Smooth muscle cell (in vitro differentiated cells): ENCODE data around the gene GRM8. TPM values are rescaled to one million over a fixed set of nuclear protein-coding genes. Genes with fewer than 3 reads are reported as not detected.

Source experiments
- DNase-seq: peaks from one replicate; lab custom pipeline; 2025; ENCODE audit not compliant: unreplicated experiment; lab: John Stamatoyannopoulos, UW
- H2AFZ ChIP-seq: fragments of 200-600 bp; sonication (generic); 2 replicates; pipeline ENCODE4 v1.6.0; 2016; ENCODE audit warnings: antibody characterized with exemption, low read depth, mild to moderate bottlenecking
- H3F3A ChIP-seq: fragments of 200-600 bp; sonication (generic); 2 replicates; pipeline ENCODE4 v1.6.0; 2017; ENCODE audit warnings: antibody characterized with exemption, low read depth
- H3K27ac ChIP-seq: fragments of 200-600 bp; sonication (generic); 2 replicates; pipeline ENCODE4 v1.5.1; 2016; ENCODE audit warnings: low read depth, mild to moderate bottlenecking
- H3K27me3 ChIP-seq: fragments of 200-600 bp; sonication (generic); 2 replicates; pipeline ENCODE4 v1.6.1; 2016; ENCODE audit warnings: low read depth, mild to moderate bottlenecking
- H3K36me3 ChIP-seq: fragments of 200-600 bp; sonication (generic); 2 replicates; pipeline ENCODE4 v1.5.1; 2016; ENCODE audit warnings: low read depth
- H3K4me1 ChIP-seq: fragments of 200-600 bp; sonication (generic); 2 replicates; pipeline ENCODE4 v1.5.1; 2016; ENCODE audit warnings: low read depth
- H3K4me2 ChIP-seq: fragments of 200-600 bp; sonication (generic); 2 replicates; pipeline ENCODE4 v1.6.0; 2016; ENCODE audit warnings: mild to moderate bottlenecking
- H3K4me3 ChIP-seq: fragments of 200-600 bp; sonication (generic); 2 replicates; pipeline ENCODE4 v1.5.1; 2016; ENCODE audit warnings: mild to moderate bottlenecking
- H3K79me2 ChIP-seq: fragments of 200-600 bp; sonication (generic); 2 replicates; pipeline ENCODE4 v1.6.0; 2016; ENCODE audit warnings: low read depth, mild to moderate bottlenecking
- H3K9ac ChIP-seq: fragments of 200-600 bp; sonication (generic); 2 replicates; pipeline ENCODE4 v1.6.0; 2016; ENCODE audit warnings: low read depth
- H3K9me3 ChIP-seq: fragments of 200-600 bp; sonication (generic); replicated peaks from 2 replicates; pipeline ENCODE4 v1.5.1; 2016; ENCODE audit warnings: low read depth
- H4K20me1 ChIP-seq: fragments of 200-600 bp; sonication (generic); 2 replicates; pipeline ENCODE4 v1.6.0; 2016; ENCODE audit warnings: low read depth
- CTCF ChIP-seq: fragments of 200-600 bp; sonication (generic); IDR thresholded peaks from 2 replicates; pipeline ENCODE4 v1.5.1; 2017; ENCODE audit warnings: borderline replicate concordance, mild to moderate bottlenecking, antibody characterized with exemption; ENCODE audit not compliant: insufficient read depth, poor library complexity, severe bottlenecking
- WGBS: methylation state at CpG from one replicate; pipeline ENCODE4 v1.1.7; 2016; ENCODE audit warnings: low lambda C conversion rate; 5-methylcytosine and 5-hydroxymethylcytosine counted together
- polyA plus RNA-seq: library from polyadenylated mRNA; unstranded; fragments of >200 nt; fragmentation: Nextera tagmentation; extraction: Ambion mirVana; gene quantifications from 2 replicates; pipeline ENCODE4 v1.2.1, GENCODE V29; 2016
- total RNA-seq: library from RNA; depleted of rRNA; stranded (reverse); fragments of >200 nt; gene quantifications from 2 replicates; pipeline ENCODE4 v1.2.3, GENCODE V29; 2014

The GRM8 gene
- total and polyA plus RNA-seq, 2 experiments from 2014 or later, result 9.8 to 20.5 TPM

- WGBS, result 56% methylated on average over 2 of the region's 2 CpGs
- Histone ChIP-seq H3K4me3 (no peak overlapping the region), H3K4me1 (no peaks in the 10 kb centered on the region), H3K27ac (no peak overlapping the region), H3K9ac (no peak overlapping the region), H3K36me3 (no peaks in the 10 kb centered on the region), H3K4me2 (no peak overlapping the region), H3K27me3 (peaks cover 9% of the 10 kb centered on the region), H3K79me2 (no peaks in the 10 kb centered on the region), H4K20me1 (no peaks in the 10 kb centered on the region), H2AFZ (no peak overlapping the region), H3K9me3 (no peaks in the 10 kb centered on the region), H3F3A (no peaks in the 10 kb centered on the region)
- no peak for TF ChIP-seq CTCF
- no peak for DNase-seq
These were observed 299.3 kb downstream of the GRM8 start for GRCh38 chr7:126953461-126953860.

- no peak overlapping the region for H3K27ac ChIP-seq
- no peak overlapping the region for H2AFZ ChIP-seq
- no peaks in the 10 kb centered on the region for H3F3A ChIP-seq
- no peaks in the 10 kb centered on the region for H3K4me1 ChIP-seq
- no peak for DNase-seq
- no peak overlapping the region for H3K9ac ChIP-seq
- H3K9me3 ChIP-seq, result no peaks in the 10 kb centered on the region
- H3K4me3 ChIP-seq, result no peak overlapping the region
- no peak overlapping the region for H3K4me2 ChIP-seq
- H3K79me2 ChIP-seq, result no peaks in the 10 kb centered on the region
- H4K20me1 ChIP-seq, result no peaks in the 10 kb centered on the region
- peaks cover 9% of the 10 kb centered on the region for H3K27me3 ChIP-seq
- H3K36me3 ChIP-seq, result no peaks in the 10 kb centered on the region
- TF ChIP-seq CTCF, result no peak
- WGBS, result 80% methylated on average over 4 of the region's 4 CpGs
These were observed 304.1 kb downstream of the GRM8 start for GRCh38 chr7:126948664-126949063.

- no peak for TF ChIP-seq CTCF
- no peak for DNase-seq
- Histone ChIP-seq H3K27ac (no peak overlapping the region), H2AFZ (no peak overlapping the region), H3K4me2 (no peak overlapping the region), H3K79me2 (no peaks in the 10 kb centered on the region), H3K36me3 (no peaks in the 10 kb centered on the region), H3K4me1 (no peaks in the 10 kb centered on the region), H3K9me3 (no peaks in the 10 kb centered on the region), H3F3A (no peaks in the 10 kb centered on the region), H4K20me1 (no peaks in the 10 kb centered on the region), H3K9ac (no peak overlapping the region), H3K4me3 (no peak overlapping the region), H3K27me3 (peaks cover 1% of the 10 kb centered on the region)
- 86% methylated on average over 4 of the region's 4 CpGs for WGBS
These were observed 311.9 kb downstream of the GRM8 start for GRCh38 chr7:126940723-126941307.

GRCh38 chr7:126937171-126937570 lies 315.6 kb downstream of the GRM8 start:
- Histone ChIP-seq H4K20me1 (no peaks in the 10 kb centered on the region), H3F3A (no peaks in the 10 kb centered on the region), H3K79me2 (no peaks in the 10 kb centered on the region), H2AFZ (no peak overlapping the region), H3K9ac (no peak overlapping the region), H3K27me3 (peaks cover 29% of the 10 kb centered on the region), H3K9me3 (no peaks in the 10 kb centered on the region), H3K27ac (no peak overlapping the region), H3K4me2 (no peak overlapping the region), H3K4me3 (no peak overlapping the region), H3K4me1 (no peaks in the 10 kb centered on the region), H3K36me3 (no peaks in the 10 kb centered on the region)
- TF ChIP-seq CTCF, result no peak
- 72% methylated on average over 2 of the region's 2 CpGs for WGBS
- DNase-seq, result no peak
